SK-N-SH (cell line): ENCODE measurements around the gene FCN3. TPM values are rescaled to one million over a fixed set of nuclear protein-coding genes. Genes with fewer than 3 reads are reported as not detected.

Experiments used
- CTCF ChIA-PET: fragments of 300-600, 350-600 bp; formaldehyde crosslinking; extraction: SDS; loops from one replicate; lab custom pipeline; 2021; lab: Yijun Ruan, JAX
- POLR2A ChIA-PET: fragments of 350-600 bp; sonication (Branson Sonifier 250); formaldehyde crosslinking; extraction: SDS; loops from one replicate; lab custom pipeline; 2020; ENCODE audit warnings: antibody characterized with exemption, inconsistent platforms; lab: Yijun Ruan, JAX
- DNase-seq: peaks from one replicate; pipeline ENCODE4 v3.0.0; 2012
- H2AFZ ChIP-seq: fragments of 200-600 bp; sonication (generic); 2 replicates; pipeline ENCODE4 v1.8.1; 2016; ENCODE audit warnings: antibody characterized with exemption, mild to moderate bottlenecking, low read depth
- H3F3A ChIP-seq: fragments of 200-600 bp; sonication (generic); replicated peaks from 2 replicates; pipeline ENCODE3; 2016; ENCODE audit warnings: antibody characterized with exemption, mild to moderate bottlenecking; ENCODE audit not compliant: insufficient read depth
- H3K27ac ChIP-seq, 2 experiments: fragments of 200-500 bp in 1 of 2; fragments of 200-600 bp in 1 of 2; sonication (Bioruptor generic) in 1 of 2; sonication (generic), shearing (Covaris generic) in 1 of 2; 2 replicates each; pipeline versions ENCODE4 v1.5.1 to v1.6.1; 2014 to 2016; ENCODE audit warnings: low read depth in 2 of 2, inconsistent platforms in 1 of 2, low read length in 1 of 2, mild to moderate bottlenecking in 1 of 2, mixed read lengths in 1 of 2
- H3K27me3 ChIP-seq: fragments of 200-600 bp; sonication (generic), shearing (Covaris generic); 2 replicates; pipeline ENCODE4 v1.6.1; 2016; ENCODE audit warnings: mixed run types; ENCODE audit not compliant: insufficient read depth
- H3K36me3 ChIP-seq, 2 experiments: fragments of 200-500 bp in 1 of 2; fragments of 200-600 bp in 1 of 2; sonication (Bioruptor generic) in 1 of 2; sonication (generic) in 1 of 2; replicated peaks in 1 of 2; 2 replicates each; pipeline versions ENCODE3 to v1.5.1; 2014 to 2016; ENCODE audit warnings: low read length in 1 of 2, mild to moderate bottlenecking in 1 of 2; ENCODE audit not compliant: insufficient read depth in 2 of 2, control insufficient read depth in 1 of 2
- H3K4me1 ChIP-seq, 2 experiments: fragments of 200-500 bp in 1 of 2; fragments of 200-600 bp in 1 of 2; sonication (Bioruptor generic) in 1 of 2; sonication (generic), shearing (Covaris generic) in 1 of 2; 2 replicates each; pipeline versions ENCODE4 v1.5.1 to v1.6.1; 2014 to 2016; ENCODE audit warnings: low read depth in 1 of 2, low read length in 1 of 2, mixed run types in 1 of 2; ENCODE audit not compliant: insufficient read depth in 2 of 2, control insufficient read depth in 1 of 2
- H3K4me2 ChIP-seq: fragments of 200-600 bp; sonication (generic), shearing (Covaris generic); 2 replicates; pipeline ENCODE4 v1.6.1; 2017; ENCODE audit warnings: mixed run types
- H3K4me3 ChIP-seq, 2 experiments: fragments of 200-500 bp in 1 of 2; fragments of 200-600 bp in 1 of 2; sonication (Bioruptor generic) in 1 of 2; sonication (generic), shearing (Covaris generic) in 1 of 2; 2 replicates each; pipeline versions ENCODE4 v1.5.1 to v1.8.1; 2014 to 2016; ENCODE audit warnings: low read depth in 2 of 2, inconsistent platforms in 1 of 2, low read length in 1 of 2, mild to moderate bottlenecking in 1 of 2, mixed read lengths in 1 of 2, moderate library complexity in 1 of 2
- H3K79me2 ChIP-seq: fragments of 200-600 bp; sonication (generic); 2 replicates; pipeline ENCODE4 v1.8.1; 2017; ENCODE audit warnings: mild to moderate bottlenecking; ENCODE audit not compliant: insufficient read depth
- H3K9ac ChIP-seq: fragments of 200-600 bp; sonication (generic); 2 replicates; pipeline ENCODE4 v1.6.1; 2017; ENCODE audit warnings: mixed run types
- H3K9me2 ChIP-seq: fragments of 200-600 bp; sonication (generic); 2 replicates; pipeline ENCODE4 v1.6.1; 2017; ENCODE audit warnings: mixed run types
- H3K9me3 ChIP-seq: fragments of 200-600 bp; sonication (generic); 2 replicates; pipeline ENCODE4 v1.6.1; 2017; ENCODE audit warnings: mixed run types, mild to moderate bottlenecking, moderate library complexity
- H4K20me1 ChIP-seq: fragments of 200-600 bp; sonication (generic); 2 replicates; pipeline ENCODE4 v1.6.1; 2017; ENCODE audit warnings: mild to moderate bottlenecking, mixed run types; ENCODE audit not compliant: insufficient read depth
- CHD2 ChIP-seq: fragments of 150-350 bp; IDR thresholded peaks from 2 replicates; pipeline ENCODE4 v1.6.1; 2018; ENCODE audit warnings: low read length; ENCODE audit not compliant: partially characterized antibody
- EP300 ChIP-seq, 2 experiments: IDR thresholded peaks; 2 replicates each; pipeline versions ENCODE4 v1.4.0 to v1.6.1; 2012; ENCODE audit warnings: borderline replicate concordance in 1 of 2, low read depth in 1 of 2, low read length in 1 of 2
- FOSL2 ChIP-seq: IDR thresholded peaks from 2 replicates; pipeline ENCODE4 v1.4.0; 2012; ENCODE audit warnings: low read depth, mild to moderate bottlenecking, moderate library complexity, borderline replicate concordance
- GABPA ChIP-seq: IDR thresholded peaks from 2 replicates; pipeline ENCODE4 v1.4.0; 2012; ENCODE audit warnings: low read depth, mild to moderate bottlenecking
- GATA2 ChIP-seq: sonication (generic); formaldehyde crosslinking; IDR thresholded peaks from 2 replicates; pipeline ENCODE4 v1.5.0; 2020; ENCODE audit warnings: mild to moderate bottlenecking, missing genetic modification reagents
- JUND ChIP-seq: IDR thresholded peaks from 2 replicates; pipeline ENCODE4 v1.4.0; 2012
- MEF2A ChIP-seq: IDR thresholded peaks from 2 replicates; pipeline ENCODE4 v1.4.0; 2012; ENCODE audit warnings: low read depth, borderline replicate concordance
- MXI1 ChIP-seq: IDR thresholded peaks from 2 replicates; pipeline ENCODE4 v1.6.1; 2012; ENCODE audit warnings: mild to moderate bottlenecking, low read depth, low read length, improper control_type of control experiment
- NRF1 ChIP-seq: IDR thresholded peaks from 2 replicates; pipeline ENCODE4 v1.6.1; 2012; ENCODE audit warnings: low read depth, mild to moderate bottlenecking, low read length
- POLR2AphosphoS5 ChIP-seq: IDR thresholded peaks from 2 replicates; pipeline ENCODE4 v1.6.1; 2012; ENCODE audit warnings: low read depth, low read length
- RAD21 ChIP-seq: IDR thresholded peaks from 2 replicates; pipeline ENCODE4 v1.6.1; 2012; ENCODE audit warnings: mild to moderate bottlenecking, low read length
- RCOR1 ChIP-seq: fragments of 150-350 bp; IDR thresholded peaks from 2 replicates; pipeline ENCODE4 v1.6.1; 2017; ENCODE audit warnings: antibody characterized with exemption, low read length
- RFX5 ChIP-seq: IDR thresholded peaks from 2 replicates; pipeline ENCODE4 v1.6.1; 2012; ENCODE audit warnings: mild to moderate bottlenecking, improper control_type of control experiment, low read length
- RXRA ChIP-seq: IDR thresholded peaks from 2 replicates; pipeline ENCODE4 v1.4.0; 2012; ENCODE audit warnings: low read depth, mild to moderate bottlenecking, borderline replicate concordance
- SMC3 ChIP-seq: IDR thresholded peaks from 2 replicates; pipeline ENCODE4 v1.6.1; 2012; ENCODE audit warnings: low read depth, low read length, improper control_type of control experiment
- TAF1 ChIP-seq: IDR thresholded peaks from 2 replicates; pipeline ENCODE4 v1.6.1; 2012; ENCODE audit warnings: low read depth, mild to moderate bottlenecking, low read length, moderate library complexity, borderline replicate concordance
- YY1 ChIP-seq: IDR thresholded peaks from 2 replicates; pipeline ENCODE4 v1.4.0; 2012; ENCODE audit warnings: low read depth, mild to moderate bottlenecking
- WGBS: methylation state at CpG from one replicate; pipeline ENCODE4 v1.1.6; 2017; ENCODE audit warnings: low lambda C conversion rate; 5-methylcytosine and 5-hydroxymethylcytosine counted together
- polyA plus RNA-seq, 3 experiments: library from polyadenylated mRNA; depleted of rRNA; stranded (reverse); fragments of >200 nt; gene quantifications; 2 replicates each; pipeline ENCODE4 v1.2.3, GENCODE V29; 2012
- TF ChIP-seq, protein P1 (sequence below): IDR thresholded peaks from 2 replicates; pipeline ENCODE4 v1.4.0; 2012; ENCODE audit warnings: low read depth
- TF ChIP-seq, protein P2 (sequence below): IDR thresholded peaks from 2 replicates; pipeline ENCODE4 v1.4.0; 2012; ENCODE audit warnings: low read depth, borderline replicate concordance
- TF ChIP-seq, protein P3 (sequence below): IDR thresholded peaks from 2 replicates; pipeline ENCODE4 v1.6.1; 2012; ENCODE audit warnings: mild to moderate bottlenecking, low read depth, low read length, moderate library complexity

FCN3 gene
- polyA plus RNA-seq, 1 of the 3 experiments (the other 2 are of a cell fraction) = not detected

DNA sequence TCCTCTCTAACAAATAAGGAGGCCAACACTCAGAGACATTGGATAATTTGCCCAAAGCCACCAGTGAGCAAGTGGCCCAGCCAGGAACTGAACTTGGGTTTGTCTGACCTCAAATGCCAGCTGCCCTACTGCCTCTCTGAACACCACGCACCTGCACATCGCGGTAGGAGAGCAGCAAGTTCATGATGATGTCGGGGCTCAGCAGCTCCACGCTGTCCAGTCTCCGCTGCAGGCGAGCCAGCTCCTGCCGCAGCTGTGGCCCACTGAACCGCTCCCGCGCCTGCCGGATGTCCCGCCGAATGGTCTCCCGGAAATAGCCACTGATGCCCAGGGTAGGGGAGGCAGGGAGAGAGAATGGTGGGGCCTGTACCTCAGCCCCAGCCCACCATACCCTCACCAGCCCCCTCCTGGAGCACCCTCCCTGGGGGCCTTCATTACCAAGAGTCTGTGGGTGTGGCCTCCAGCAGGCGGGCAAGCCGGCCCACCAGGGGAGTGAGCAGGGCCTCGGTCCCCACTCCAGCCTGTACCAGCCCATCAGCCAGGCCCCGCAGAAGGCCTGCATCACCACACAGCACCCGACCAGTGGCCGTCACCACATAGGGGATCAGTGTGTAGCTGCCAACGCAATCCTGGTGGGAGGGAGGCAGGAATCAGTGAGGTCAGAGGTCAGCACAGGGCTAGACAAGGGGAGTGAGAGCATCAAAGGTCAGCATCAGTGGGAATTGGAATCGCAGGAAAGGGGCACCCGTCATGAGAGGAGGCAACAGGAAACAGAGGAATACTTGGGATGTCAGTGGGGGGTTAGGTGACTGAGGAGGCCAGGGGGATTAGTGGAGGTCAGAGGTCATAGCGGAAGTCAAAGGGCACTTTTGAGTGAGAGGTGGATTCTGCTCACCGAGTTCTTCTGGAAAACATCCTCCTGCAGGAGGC, 10.6 kb downstream of the FCN3 start:
- peaks cover 9% of the 10 kb centered on the region for H3F3A ChIP-seq
- no peak overlapping the region for H3K9ac ChIP-seq
- no peaks in the 10 kb centered on the region for H3K27me3 ChIP-seq
- H4K20me1 ChIP-seq = no peaks in the 10 kb centered on the region
- ChIA-PET CTCF (interaction anchor here (1.2 to 9.6 kb wide), 8 partner anchors 8 to 65 kb away, joined by 3 to 154 read pairs (median 17); partner anchors contain the start of gene CD164L2), POLR2A (interaction anchor here (0.7 kb wide), 1 partner anchor 274 kb away, joined by 3 read pairs; no protein-coding TSS in a partner anchor)
- H3K36me3 ChIP-seq = peaks cover 0 to 27% of the 10 kb centered on the region in 2 experiments
- peaks cover 9% of the 10 kb centered on the region; the same call in 1 of the 2 replicates for H3K79me2 ChIP-seq
- no peak for DNase-seq
- no peak overlapping the region for H3K4me2 ChIP-seq
- no peak for TF ChIP-seq FOSL2
- TF ChIP-seq RAD21 = no peak
- no peak for TF ChIP-seq NRF1
- no peak for TF ChIP-seq YY1
- TF ChIP-seq, protein P1, sequence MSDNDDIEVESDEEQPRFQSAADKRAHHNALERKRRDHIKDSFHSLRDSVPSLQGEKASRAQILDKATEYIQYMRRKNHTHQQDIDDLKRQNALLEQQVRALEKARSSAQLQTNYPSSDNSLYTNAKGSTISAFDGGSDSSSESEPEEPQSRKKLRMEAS = no peak
- no peak for TF ChIP-seq MEF2A
- TF ChIP-seq RFX5 = no peak
- no peak for TF ChIP-seq RCOR1
- TF ChIP-seq, protein P2, sequence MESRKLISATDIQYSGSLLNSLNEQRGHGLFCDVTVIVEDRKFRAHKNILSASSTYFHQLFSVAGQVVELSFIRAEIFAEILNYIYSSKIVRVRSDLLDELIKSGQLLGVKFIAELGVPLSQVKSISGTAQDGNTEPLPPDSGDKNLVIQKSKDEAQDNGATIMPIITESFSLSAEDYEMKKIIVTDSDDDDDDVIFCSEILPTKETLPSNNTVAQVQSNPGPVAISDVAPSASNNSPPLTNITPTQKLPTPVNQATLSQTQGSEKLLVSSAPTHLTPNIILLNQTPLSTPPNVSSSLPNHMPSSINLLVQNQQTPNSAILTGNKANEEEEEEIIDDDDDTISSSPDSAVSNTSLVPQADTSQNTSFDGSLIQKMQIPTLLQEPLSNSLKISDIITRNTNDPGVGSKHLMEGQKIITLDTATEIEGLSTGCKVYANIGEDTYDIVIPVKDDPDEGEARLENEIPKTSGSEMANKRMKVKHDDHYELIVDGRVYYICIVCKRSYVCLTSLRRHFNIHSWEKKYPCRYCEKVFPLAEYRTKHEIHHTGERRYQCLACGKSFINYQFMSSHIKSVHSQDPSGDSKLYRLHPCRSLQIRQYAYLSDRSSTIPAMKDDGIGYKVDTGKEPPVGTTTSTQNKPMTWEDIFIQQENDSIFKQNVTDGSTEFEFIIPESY = no peak
- no peak for TF ChIP-seq EP300 (IDR thresholded peaks at IDR 0.05; ENCODE audit: borderline replicate concordance in 1 of 2, low read depth in 1 of 2, low read length in 1 of 2)
- TF ChIP-seq SMC3 = no peak
- TF ChIP-seq GABPA = no peak
- TF ChIP-seq TAF1 = no peak
- TF ChIP-seq POLR2AphosphoS5 = no peak
- no peak overlapping the region; a peak in 1 of 4 replicates for H3K27ac ChIP-seq
- peaks cover 4 to 14% of the 10 kb centered on the region in 2 experiments; a peak in 2 of 4 replicates for H3K4me1 ChIP-seq
- H2AFZ ChIP-seq = no peak overlapping the region
- H3K9me2 ChIP-seq = no peaks in the 10 kb centered on the region
- WGBS = 84% methylated on average over 14 of the region's 26 CpGs
- H3K9me3 ChIP-seq = no peaks in the 10 kb centered on the region
- H3K4me3 ChIP-seq = no peak overlapping the region

DNA sequence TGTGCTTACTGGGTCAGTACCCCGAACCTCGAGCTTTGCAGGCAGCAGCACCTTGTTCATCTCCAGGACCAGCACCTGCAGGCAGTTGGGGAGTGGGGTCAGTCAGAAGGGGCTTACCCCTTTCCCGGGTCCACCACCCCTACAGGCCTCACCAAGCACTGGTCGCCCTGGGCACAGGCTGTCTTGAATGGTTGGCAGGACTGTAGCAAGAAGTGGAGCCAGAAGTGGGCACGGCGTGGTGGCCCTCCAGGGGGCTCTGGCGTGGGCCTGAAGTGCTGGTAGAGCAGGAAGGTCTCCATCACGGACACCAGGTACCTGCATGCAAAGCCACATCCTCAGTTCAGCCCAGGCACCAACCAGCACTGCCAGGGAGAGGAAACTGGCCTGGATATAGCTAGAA, 13.1 kb downstream of the FCN3 start:
- no peaks in the 10 kb centered on the region for H3F3A ChIP-seq
- no peaks in the 10 kb centered on the region for H3K9me2 ChIP-seq
- TF ChIP-seq GATA2 (CRISPR knock-in tag) (no peak), CHD2 (no peak), MXI1 (no peak), TAF1 (no peak), RCOR1 (no peak), POLR2AphosphoS5 (no peak), JUND (no peak), EP300 (IDR thresholded peaks at IDR 0.05; ENCODE audit: borderline replicate concordance in 1 of 2, low read depth in 1 of 2, low read length in 1 of 2) (no peak), MEF2A (no peak), RXRA (no peak), NRF1 (no peak), YY1 (no peak)
- TF ChIP-seq, protein P3, sequence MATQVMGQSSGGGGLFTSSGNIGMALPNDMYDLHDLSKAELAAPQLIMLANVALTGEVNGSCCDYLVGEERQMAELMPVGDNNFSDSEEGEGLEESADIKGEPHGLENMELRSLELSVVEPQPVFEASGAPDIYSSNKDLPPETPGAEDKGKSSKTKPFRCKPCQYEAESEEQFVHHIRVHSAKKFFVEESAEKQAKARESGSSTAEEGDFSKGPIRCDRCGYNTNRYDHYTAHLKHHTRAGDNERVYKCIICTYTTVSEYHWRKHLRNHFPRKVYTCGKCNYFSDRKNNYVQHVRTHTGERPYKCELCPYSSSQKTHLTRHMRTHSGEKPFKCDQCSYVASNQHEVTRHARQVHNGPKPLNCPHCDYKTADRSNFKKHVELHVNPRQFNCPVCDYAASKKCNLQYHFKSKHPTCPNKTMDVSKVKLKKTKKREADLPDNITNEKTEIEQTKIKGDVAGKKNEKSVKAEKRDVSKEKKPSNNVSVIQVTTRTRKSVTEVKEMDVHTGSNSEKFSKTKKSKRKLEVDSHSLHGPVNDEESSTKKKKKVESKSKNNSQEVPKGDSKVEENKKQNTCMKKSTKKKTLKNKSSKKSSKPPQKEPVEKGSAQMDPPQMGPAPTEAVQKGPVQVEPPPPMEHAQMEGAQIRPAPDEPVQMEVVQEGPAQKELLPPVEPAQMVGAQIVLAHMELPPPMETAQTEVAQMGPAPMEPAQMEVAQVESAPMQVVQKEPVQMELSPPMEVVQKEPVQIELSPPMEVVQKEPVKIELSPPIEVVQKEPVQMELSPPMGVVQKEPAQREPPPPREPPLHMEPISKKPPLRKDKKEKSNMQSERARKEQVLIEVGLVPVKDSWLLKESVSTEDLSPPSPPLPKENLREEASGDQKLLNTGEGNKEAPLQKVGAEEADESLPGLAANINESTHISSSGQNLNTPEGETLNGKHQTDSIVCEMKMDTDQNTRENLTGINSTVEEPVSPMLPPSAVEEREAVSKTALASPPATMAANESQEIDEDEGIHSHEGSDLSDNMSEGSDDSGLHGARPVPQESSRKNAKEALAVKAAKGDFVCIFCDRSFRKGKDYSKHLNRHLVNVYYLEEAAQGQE = no peak
- H3K4me1 ChIP-seq = peaks cover 0 to 14% of the 10 kb centered on the region in 2 experiments; a peak in 1 of 4 replicates
- H2AFZ ChIP-seq = no peak overlapping the region
- no peak for DNase-seq
- peaks cover 9% of the 10 kb centered on the region; the same call in 1 of the 2 replicates for H3K79me2 ChIP-seq
- no peaks in the 10 kb centered on the region for H4K20me1 ChIP-seq
- H3K27me3 ChIP-seq = no peaks in the 10 kb centered on the region
- 80% methylated on average over 2 of the region's 8 CpGs for WGBS
- no peak overlapping the region for H3K4me3 ChIP-seq
- peaks cover 0 to 27% of the 10 kb centered on the region in 2 experiments for H3K36me3 ChIP-seq
- CTCF ChIA-PET = interaction anchor here (1.0 to 2.5 kb wide), 8 partner anchors 8 to 245 kb away, joined by 3 to 10 read pairs (median 6); partner anchors contain the start of gene GPR3
- no peak overlapping the region for H3K9ac ChIP-seq
- POLR2A ChIA-PET = no interaction called here
- H3K27ac ChIP-seq = no peak overlapping the region
- no peak overlapping the region for H3K4me2 ChIP-seq
- H3K9me3 ChIP-seq = no peaks in the 10 kb centered on the region
